ENCODE results near the gene SERPINF2. TPM values are rescaled to one million over a fixed set of nuclear protein-coding genes. Genes with fewer than 3 reads are reported as not detected.

SERPINF2 gene
- total RNA-seq, 4 donors from 2014 or later = 6.1 to 21.3 (median 11.4) TPM

DNA sequence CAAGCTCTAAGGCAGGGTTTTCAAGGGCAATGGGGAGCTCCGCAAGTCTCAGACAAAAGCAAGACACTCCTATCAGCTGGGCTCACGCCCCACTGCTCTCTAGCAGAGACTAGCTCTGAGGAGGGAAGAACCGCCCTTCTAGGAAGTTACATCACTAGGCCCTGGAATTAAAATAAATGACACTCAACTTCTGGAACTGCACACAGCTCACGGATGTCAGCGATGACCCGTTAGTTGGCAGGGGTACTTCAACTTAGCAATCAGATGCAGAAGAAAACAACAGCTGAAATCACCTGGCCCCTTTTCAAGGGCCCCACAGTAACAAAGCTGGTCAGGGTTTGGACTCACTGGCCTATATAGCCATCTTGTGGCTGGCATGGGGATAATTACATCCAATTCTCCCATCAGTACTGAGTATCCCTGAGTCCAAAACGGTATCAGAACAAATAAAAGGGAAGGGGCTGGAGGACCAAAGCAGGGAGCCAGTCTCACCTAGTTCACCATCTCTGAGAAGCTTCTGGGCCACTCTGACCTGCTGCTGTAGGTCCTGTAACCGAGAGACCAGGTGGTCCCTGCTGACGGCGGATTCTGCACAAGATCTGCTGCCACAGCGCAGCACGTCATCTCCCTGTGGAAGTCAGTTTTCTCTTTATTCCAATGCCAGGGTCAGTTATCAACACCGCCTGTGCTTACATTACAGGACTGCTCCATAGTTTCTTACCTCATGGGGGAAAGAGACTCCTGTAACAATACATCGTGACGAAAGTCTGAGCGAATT is 41.4 kb downstream of the SERPINF2 start:
- WGBS, 2 donors = 58% methylated on average over 16 of the region's 16 CpGs
- no peaks in the 10 kb centered on the region for H3K27me3 ChIP-seq
- TF ChIP-seq CTCF (IDR thresholded peaks at IDR 0.05) = peak; percentile 45 to 91 (median 64)
- peak; percentile 73 to 96 for TF ChIP-seq EP300 (IDR thresholded peaks at IDR 0.05)
- TF ChIP-seq POLR2A (IDR thresholded peaks at IDR 0.05) = peak; percentile 52 to 64
- H3K9me3 ChIP-seq = no peaks in the 10 kb centered on the region
- peak overlapping the region; percentile 82 to 98 (median 93) for H3K27ac ChIP-seq
- peak; percentile 82 to 97 for DNase-seq (ENCODE audit: low spot score in 2 of 2)
- H3K4me1 ChIP-seq = peaks cover 0 to 63% (median 37%) of the 10 kb centered on the region in 4 donors
- H3K36me3 ChIP-seq = peaks cover 0 to 52% (median 4%) of the 10 kb centered on the region in 3 donors
- H3K4me3 ChIP-seq = peak overlapping the region in 2 of 4 donors; percentile 18 to 28

- Histone ChIP-seq H3K27ac (peak overlapping the region in 3 of 4 donors; percentile 71 to 92 (median 85)), H3K36me3 (peaks cover 0 to 38% (median 3%) of the 10 kb centered on the region in 3 donors), H3K4me3 (no peak overlapping the region), H3K9me3 (no peaks in the 10 kb centered on the region), H3K4me1 (peaks cover 0 to 49% (median 29%) of the 10 kb centered on the region in 4 donors), H3K27me3 (no peaks in the 10 kb centered on the region)
- WGBS, 2 donors = 69 to 74% methylated on average over 4 of the region's 4 CpGs
- DNase-seq (ENCODE audit: low spot score in 2 of 2) = no peak
- TF ChIP-seq EP300 (IDR thresholded peaks at IDR 0.05) (no peak), CTCF (IDR thresholded peaks at IDR 0.05) (no peak), POLR2A (IDR thresholded peaks at IDR 0.05) (no peak)
These were observed 43.3 kb downstream of the SERPINF2 start for GRCh38 chr17:1785930-1786329.

DNA sequence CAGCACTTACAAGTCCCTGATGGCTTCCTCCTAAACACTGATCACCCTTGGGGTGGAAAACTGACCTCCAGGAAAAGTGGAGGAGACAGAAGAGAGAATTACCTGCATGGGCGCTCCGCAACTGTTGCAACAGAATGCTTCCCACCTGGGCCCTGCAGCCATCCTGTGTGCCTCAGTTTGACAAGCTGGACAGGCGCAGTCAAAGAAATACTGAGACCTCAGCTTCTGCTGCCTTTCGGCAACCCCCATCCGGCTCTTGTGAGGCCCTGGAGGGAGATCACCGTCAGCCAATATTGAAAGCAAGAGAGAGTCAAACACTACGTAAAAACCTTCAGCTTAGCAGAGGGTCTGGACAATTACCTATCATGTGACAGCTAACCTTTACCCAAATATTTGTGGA is 44.0 kb downstream of the SERPINF2 start:
- Histone ChIP-seq H3K4me1 (peaks cover 0 to 41% (median 21%) of the 10 kb centered on the region in 4 donors), H3K9me3 (no peaks in the 10 kb centered on the region), H3K27me3 (no peaks in the 10 kb centered on the region), H3K27ac (peak overlapping the region in 3 of 4 donors; percentile 71 to 92 (median 85)), H3K36me3 (peaks cover 0 to 30% (median 0%) of the 10 kb centered on the region in 3 donors), H3K4me3 (no peak overlapping the region)
- DNase-seq (ENCODE audit: low spot score in 2 of 2) = no peak
- TF ChIP-seq POLR2A (IDR thresholded peaks at IDR 0.05) (no peak), EP300 (IDR thresholded peaks at IDR 0.05) (no peak), CTCF (IDR thresholded peaks at IDR 0.05) (no peak)
- WGBS, 2 donors = 78 to 93% methylated on average over 7 of the region's 7 CpGs

DNA sequence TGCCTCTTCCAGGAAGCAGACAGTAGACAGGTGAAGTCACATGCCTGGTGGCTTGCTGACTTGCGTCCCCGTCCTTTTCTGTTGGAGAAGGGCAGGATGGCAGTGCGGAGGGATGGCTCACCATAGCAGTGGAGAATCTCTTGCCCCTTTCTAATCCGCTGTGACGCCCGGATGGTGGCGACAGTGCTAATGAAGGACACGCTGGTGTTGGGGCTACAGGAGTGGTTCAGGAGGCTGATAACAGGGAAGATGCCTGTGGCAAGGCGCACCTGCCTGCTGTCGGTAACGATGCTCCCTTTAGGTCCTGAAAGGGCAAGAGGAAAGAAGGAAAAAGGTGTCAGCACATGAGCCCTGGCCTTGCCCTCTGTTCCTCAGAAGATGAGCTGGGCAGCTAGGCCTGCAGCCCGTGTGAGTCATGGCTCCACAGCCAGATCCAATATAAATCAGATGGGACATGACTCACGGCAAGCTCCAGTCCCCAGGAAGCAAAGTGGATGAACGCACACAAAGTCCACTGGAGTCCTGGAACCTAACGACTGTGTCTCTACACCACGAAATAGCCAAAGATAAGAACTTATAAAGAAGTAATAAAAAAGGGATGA is 44.7 kb downstream of the SERPINF2 start:
- no peak overlapping the region for H3K4me3 ChIP-seq
- H3K4me1 ChIP-seq = peaks cover 0 to 35% (median 17%) of the 10 kb centered on the region in 4 donors
- no peak for DNase-seq (ENCODE audit: low spot score in 2 of 2)
- peak overlapping the region in 3 of 4 donors; percentile 71 to 92 (median 85) for H3K27ac ChIP-seq
- H3K9me3 ChIP-seq = no peaks in the 10 kb centered on the region
- H3K36me3 ChIP-seq = peaks cover 0 to 27% (median 0%) of the 10 kb centered on the region in 3 donors
- no peaks in the 10 kb centered on the region for H3K27me3 ChIP-seq
- WGBS, 2 donors = 74 to 82% methylated on average over 16 of the region's 16 CpGs
- TF ChIP-seq EP300 (IDR thresholded peaks at IDR 0.05) (peak in 1 of 2 donors; percentile 45), CTCF (IDR thresholded peaks at IDR 0.05) (no peak)

DNA sequence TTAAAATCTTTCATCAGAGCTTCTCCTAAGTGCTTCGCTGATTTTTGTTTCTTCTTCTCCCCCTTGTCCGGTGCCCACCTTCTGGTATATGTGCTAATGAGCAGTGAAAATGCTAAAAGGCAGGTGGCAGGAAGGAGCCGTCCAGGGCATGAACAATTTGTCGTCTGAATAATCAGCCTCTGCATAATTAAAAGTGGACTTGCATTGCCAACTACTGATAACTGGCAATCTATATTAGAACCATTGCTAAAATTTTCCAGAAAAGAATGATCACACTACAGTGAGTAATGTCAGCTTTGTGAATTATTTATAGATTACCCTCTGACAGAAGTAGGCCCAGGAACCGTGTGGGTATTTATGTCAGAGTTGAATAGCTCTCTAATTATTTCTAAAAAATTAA is 47.3 kb downstream of the SERPINF2 start:
- Histone ChIP-seq H3K27me3 (no peaks in the 10 kb centered on the region), H3K9me3 (no peaks in the 10 kb centered on the region), H3K36me3 (peaks cover 0 to 19% (median 0%) of the 10 kb centered on the region in 3 donors), H3K4me3 (no peak overlapping the region), H3K4me1 (peaks cover 0 to 21% (median 5%) of the 10 kb centered on the region in 4 donors), H3K27ac (no peak overlapping the region)
- WGBS, 2 donors = 56 to 71% methylated on average over 5 of the region's 5 CpGs
- TF ChIP-seq CTCF (IDR thresholded peaks at IDR 0.05) (no peak), EP300 (IDR thresholded peaks at IDR 0.05) (no peak), POLR2A (IDR thresholded peaks at IDR 0.05) (no peak)
- DNase-seq (ENCODE audit: low spot score in 2 of 2) = no peak
